UCSD-AML1 (cell line): Measurements from ENCODE around the gene BCAN.
A peak's percentile ranks its signal among the peaks of the same experiment; 100 is the strongest.
"Not testable (repeated sequence)": the region's sequence is repeated elsewhere in the genome, so short reads cannot be mapped to it uniquely, and the experiment has no call there.

Experiments
- DNase-seq: peaks from one replicate; lab custom pipeline; 2025; ENCODE audit not compliant: unreplicated experiment; lab: John Stamatoyannopoulos, UW

The BCAN gene, protein sequence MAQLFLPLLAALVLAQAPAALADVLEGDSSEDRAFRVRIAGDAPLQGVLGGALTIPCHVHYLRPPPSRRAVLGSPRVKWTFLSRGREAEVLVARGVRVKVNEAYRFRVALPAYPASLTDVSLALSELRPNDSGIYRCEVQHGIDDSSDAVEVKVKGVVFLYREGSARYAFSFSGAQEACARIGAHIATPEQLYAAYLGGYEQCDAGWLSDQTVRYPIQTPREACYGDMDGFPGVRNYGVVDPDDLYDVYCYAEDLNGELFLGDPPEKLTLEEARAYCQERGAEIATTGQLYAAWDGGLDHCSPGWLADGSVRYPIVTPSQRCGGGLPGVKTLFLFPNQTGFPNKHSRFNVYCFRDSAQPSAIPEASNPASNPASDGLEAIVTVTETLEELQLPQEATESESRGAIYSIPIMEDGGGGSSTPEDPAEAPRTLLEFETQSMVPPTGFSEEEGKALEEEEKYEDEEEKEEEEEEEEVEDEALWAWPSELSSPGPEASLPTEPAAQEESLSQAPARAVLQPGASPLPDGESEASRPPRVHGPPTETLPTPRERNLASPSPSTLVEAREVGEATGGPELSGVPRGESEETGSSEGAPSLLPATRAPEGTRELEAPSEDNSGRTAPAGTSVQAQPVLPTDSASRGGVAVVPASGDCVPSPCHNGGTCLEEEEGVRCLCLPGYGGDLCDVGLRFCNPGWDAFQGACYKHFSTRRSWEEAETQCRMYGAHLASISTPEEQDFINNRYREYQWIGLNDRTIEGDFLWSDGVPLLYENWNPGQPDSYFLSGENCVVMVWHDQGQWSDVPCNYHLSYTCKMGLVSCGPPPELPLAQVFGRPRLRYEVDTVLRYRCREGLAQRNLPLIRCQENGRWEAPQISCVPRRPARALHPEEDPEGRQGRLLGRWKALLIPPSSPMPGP

DNA sequence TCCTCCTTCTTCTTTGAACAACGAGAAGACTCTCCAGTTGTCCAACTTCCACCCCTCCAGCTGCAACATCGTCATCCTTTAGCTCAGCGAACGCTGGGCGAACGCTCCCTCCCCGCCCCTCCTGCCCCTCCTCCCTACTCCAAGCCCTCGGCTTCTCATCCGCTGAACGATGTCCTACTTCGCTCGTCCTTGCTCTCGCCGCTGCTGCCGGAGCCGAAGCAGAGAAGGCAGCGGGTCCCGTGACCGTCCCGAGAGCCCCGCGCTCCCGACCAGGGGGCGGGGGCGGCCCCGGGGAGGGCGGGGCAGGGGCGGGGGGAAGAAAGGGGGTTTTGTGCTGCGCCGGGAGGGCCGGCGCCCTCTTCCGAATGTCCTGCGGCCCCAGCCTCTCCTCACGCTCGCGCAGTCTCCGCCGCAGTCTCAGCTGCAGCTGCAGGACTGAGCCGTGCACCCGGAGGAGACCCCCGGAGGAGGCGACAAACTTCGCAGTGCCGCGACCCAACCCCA lies at the start of gene BCAN:
Gene BCAN, plus strand, starts transcription at position 357 of the 504 bp plus-strand sequence. CDS start 3,938 bp downstream, outside the sequence.
- no peak for DNase-seq

DNA sequence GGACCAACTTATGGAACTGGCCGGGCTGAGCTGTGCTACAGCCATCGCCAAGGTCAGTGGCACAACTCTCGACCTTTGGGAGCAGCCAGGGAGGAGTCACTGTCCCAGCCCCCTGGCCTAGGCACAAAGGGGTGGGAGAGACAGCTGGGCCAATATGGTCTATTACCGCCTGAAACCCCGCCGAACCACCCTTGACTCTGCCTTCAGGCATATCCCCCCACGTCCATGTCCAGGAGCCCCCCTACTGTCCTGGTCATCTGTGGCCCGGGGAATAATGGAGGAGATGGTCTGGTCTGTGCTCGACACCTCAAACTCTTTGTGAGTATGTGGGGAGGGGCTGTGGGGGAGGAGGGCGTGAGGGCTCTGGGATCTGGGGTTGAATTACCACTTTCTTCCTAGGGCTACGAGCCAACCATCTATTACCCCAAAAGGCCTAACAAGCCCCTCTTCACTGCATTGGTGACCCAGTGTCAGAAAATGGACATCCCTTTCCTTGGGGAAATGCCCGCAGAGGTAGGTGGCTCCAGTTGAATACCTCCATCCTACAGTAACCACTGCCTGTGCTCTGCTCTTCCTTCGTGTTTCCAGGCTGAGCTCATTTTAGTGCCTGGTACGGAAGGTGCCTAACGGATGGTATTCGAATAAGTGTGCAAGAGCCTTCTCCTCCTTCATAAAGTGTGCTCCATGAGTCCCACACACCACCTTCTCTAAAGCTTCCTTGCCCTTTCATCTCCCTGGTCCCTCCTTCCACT lies 49.6 kb upstream of the BCAN start:
- no peak for DNase-seq

DNA sequence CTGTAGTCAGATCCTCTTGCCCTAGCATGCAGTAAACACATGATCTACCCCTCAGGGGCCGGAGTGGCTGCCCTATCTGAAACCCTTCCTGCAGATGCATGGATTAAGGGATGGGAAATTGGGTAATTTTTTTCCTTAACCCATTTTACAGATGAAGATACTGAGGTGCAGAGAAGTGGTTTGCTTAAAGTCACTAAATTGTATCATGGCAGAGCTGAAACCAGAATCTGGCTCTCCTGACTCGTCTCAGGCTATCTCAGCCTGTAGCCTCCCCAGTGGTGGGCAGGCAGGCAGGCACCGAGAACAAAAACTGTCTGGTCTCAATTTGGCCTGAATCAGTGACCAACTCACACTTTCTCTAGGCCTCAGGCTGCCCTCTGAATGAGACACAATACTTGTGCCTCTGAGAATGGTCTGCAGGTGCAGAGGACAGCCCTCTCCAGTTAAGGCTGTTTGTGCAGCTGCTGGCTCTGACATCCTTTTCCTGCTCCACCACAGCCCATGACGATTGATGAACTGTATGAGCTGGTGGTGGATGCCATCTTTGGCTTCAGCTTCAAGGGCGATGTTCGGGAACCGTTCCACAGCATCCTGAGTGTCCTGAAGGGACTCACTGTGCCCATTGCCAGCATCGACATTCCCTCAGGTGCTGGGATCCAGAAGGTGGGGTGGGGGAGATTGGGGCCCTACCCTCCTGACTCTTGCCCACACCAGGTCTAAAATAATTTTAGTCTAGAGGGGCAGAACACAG lies 48.8 kb upstream of the BCAN start:
- no peak for DNase-seq

DNA sequence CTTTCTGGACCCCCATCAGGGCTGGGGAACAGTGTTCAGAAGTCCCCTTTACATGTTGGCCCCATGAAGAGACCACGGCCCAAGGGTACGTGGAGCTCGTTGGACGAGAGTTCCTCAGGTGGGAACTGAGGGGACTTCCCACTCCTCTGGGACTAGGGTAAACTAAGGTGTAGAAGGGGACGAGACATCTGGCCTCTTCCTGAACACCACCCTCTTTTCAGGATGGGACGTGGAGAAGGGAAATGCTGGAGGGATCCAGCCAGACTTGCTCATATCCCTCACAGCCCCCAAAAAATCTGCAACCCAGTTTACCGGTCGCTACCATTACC lies 48.3 kb upstream of the BCAN start:
- DNase-seq: no peak

DNA sequence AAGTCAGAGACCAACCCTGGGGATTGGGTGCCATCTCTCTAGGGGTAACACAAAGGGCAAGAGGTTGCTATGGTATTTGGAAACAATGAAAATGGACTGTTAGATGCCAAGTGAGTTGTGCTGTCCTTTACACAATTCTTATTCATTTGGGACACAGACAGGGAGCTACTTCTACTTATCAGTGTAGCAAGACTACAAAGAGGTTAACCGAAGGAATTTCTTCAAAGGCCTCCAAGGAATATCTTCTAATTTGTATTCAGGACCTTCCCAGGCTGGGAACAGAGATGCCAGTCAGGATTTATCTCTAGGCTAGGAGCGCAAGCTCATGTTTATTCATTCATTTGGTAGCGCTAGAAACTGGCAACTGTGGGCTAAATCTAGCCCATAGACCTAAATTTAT lies 47.7 kb upstream of the BCAN start:
- no peak for DNase-seq

DNA sequence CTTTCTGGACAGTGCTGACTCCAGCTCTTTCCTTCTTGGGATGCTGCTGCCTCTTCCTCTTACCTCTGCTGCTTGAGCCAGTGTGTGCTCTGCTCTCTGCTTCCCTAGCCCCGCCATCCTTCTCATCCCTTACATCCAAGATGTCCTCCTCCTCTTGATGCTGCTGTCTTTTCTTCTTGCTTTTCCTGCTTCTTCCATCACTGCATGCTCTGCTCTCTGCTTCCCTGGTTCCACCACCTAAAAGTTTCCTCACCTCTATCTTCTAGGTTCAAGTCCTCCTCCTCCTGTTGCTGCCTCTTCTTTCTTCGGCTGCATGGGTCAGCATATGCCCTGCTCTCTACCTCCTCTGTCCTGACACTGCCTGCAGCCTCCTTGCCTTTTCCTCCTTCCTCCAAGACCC lies 46.9 kb upstream of the BCAN start:
- no peak for DNase-seq

DNA sequence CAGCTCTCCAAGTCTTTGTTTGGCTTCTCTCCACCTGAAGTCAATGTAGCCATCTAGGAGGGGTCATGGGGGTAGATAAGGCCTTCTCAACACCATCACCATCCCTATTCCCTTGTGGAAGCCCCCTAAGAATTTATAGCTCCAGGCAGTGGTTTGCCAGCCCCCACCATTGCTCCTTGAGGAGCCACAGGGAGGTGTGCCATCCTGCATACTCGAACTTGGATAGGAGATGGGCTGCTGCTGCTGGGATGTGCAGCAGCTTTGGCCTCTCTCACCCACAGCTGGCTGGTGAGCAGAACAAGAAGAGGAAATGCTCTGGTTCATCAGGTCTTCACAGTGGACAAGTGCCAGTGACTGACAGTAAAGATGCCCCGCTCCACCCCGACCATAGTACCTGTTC lies 45.5 kb upstream of the BCAN start:
- no peak for DNase-seq

DNA sequence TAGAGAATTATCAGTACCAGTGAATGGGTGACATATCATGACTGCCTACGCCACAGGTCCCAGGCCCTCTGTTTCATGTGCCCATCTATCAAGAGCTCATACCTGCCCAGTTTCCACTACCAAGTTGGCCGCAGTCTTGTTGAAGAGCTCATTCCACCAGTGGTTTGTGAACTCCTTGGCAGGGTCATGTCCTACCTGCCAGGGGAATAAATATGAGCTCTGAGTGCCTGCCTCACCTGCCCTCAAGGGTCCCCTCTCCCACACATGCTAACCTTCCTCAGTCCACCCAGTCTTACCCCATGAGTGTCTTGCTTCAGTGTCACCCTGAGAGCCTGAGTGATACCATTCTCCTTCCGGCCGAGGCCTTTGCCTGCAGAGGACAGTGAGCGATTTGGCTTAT lies 43.8 kb upstream of the BCAN start:
- DNase-seq: no peak

DNA sequence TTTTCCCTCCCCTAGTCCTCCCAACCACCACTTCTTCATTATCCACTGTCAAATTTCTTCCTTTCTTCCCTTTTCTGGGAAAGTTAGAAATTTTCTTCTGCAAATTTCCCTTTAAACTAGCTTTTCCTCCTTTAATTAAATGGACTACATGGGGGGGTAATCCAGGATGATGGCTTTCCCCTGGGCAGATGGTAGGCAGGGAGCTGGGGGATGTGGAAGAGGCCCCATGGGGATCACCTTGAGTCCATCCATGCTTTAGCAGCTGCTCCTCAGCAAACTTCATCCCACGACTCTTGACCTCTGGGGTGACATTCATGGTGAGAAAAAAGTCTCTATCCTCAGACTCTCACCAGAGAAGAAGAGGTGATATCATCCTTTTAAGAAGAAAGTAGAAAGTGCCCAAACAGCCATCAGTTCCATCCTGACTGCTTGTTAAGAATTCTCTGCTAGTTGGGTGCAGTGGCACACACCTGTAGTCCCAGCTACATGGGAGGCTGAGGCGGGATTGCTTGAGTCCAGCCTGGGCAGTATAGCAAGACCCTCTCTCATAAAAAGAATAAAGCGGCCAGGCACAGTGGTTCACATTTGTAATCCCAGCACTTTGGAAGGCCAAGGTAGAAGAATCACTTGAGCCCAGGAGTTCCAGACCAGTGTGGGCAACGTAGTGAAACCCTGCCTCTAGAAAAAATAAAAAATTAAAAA lies 43.0 kb upstream of the BCAN start:
- DNase-seq: no peak

DNA sequence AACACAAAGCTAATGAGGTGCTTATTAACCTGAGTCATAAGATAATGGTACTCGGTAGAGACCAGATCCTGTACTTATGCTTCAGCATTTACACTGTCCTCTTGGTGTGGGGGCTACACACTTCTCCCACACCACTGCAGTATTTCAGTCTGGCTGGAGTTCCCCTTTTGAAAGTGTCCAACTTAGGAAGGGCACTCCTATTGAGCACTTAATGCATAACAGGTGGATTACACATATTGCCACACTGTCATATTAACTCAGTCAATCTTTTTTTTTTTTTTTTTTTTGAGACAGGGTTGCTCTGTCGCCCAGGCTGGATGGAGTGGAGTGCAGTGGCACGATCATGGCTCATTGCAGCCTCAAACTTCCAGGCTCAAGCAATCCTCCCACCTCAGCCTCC lies 42.1 kb upstream of the BCAN start:
- DNase-seq: no peak

DNA sequence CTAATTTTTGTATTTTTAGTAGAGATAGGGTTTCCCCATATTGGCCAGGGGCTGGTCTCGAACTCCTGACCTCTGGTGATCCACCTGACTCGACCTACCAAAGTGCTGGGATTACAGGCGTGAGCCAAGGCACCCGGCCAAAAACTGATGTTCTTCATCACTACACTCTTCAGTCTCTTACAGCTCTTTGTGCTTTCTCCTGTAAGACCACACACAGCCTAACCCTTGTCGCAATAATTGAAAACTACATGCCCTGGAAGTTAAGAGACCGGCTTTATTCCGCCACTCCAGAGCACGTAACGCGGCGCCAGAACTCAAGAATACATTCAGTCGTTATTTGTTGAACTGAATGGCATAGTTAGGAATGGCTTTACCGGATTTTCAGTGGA lies 41.2 kb upstream of the BCAN start:
- DNase-seq: no peak

DNA sequence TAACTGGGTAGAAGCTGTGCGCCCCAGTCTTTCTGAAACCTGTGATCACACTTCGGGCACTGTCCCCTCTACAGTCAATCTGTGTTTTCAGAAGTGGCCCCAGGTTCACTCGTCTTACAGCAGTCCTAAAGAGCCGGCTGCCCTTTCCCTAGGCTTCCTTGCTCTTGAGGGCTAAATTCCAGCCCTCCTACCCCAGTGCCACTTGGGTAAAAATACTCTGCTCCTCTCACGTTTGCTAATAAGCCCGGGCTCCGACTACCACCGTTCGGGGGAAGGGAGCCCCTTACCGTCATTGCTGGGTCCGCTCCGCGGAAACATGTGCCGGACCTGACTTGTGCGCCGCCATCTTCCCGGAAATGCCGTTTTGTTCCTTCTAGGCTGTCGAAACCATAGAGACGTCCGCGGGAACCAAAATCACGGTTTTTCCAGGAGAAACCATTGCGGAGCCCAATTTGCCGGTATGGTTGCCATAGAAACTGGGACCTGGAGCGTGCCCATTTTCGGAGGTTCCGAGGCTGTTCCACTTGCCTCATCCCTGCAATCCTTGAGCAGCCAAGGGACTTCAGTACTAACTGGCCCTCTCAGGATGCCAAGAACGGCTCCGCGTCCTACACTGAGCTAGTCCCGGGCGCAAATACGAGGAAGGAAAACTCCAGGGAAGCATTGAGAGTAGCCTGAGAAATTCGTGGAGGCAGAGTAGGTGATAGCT lies 40.6 kb upstream of the BCAN start, which contains the start of gene GPATCH4:
Gene GPATCH4, minus strand, starts transcription at position 358 of the 709 bp plus-strand sequence.
- peak; percentile 77 for DNase-seq

DNA sequence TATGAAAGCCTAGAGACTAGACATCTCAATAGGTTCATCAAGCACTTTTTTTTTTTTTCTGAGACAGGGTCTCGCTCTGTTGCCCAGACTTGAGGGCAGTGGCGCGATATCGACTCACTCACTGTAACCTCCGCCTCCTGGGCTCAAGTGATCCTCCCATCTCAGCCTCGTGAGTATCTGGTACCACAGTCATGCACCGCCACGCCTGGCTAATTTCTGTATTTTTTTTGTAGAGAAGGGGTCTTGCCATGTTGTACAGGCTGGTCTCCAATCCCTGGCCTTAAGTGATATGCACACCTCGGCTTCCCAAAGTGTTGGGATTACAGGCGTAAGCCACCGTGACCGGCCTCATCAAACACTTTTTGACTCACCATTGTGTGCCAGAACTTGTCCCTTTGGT lies 40.0 kb upstream of the BCAN start:
- DNase-seq: no peak

DNA sequence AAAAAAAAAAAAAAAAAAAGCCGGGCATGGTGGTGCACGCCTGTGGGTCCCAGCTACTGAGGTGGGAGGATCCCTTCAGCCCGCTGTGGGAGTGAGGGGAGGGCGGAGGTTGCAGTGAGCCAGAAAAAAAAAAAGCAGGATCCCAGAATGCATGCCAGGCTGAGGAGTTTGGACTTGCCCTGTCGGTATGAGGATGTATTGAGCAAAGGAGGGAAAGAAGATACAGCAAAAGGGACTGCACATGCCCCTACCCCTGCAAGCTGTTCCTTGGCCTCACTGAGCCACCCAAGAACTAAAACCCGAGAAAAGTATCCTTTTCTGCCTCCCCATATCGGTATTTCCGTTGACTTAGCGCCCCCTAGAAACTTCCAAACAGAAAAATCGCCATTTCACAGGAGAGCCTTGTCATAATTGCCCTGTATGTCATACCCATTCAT lies 39.3 kb upstream of the BCAN start:
- DNase-seq: no peak

DNA sequence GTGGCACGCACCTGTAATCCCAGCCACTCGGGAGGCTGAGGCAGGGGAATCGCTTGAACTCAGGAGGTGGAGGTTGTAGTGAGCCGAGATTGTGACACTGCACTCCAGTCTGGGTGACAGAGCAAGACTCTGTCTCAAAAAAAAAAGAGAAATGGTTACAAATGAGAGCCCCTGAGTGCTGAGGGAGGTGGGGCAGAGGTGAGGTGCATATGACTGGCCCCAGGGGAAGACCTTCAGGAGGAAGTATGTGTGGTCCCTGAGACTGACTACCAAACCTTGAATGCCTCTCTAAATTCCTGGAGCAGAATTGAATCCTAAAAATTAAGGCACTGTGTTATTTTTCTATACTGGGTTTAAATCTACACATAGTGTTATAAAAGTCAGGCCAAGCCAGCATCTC lies 34.6 kb upstream of the BCAN start:
- DNase-seq: not testable (repeated sequence)

DNA sequence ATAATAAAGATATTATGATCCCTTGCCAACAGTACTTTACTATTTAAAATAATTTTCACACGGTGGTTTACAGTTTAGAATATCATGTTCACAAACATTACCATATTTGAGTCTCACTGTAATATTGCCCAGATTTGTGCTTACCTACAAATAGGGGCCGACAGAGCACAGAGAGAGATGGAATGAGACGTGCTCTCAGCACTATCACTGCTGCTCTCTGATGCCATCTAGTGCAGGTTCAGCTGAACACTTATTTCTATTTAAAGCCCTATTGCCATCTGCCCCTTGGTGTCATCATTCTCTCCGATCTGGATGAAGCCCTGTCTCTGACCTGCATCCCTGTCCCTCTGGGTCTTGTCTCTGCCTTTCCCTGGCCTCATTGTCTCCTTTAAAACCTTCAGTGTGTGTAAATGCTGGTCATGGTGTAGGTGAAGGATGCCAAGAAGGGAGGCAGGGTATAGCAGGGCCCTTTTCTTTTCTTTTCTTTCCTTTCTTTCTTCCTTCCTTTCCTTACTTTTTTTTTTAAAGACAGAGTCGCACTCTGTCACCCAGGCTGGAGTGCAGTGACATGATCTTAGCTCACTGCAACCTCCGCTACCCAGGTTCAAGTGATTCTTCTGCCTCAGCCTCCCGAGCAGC lies 33.8 kb upstream of the BCAN start:
- DNase-seq: peak; percentile 27

DNA sequence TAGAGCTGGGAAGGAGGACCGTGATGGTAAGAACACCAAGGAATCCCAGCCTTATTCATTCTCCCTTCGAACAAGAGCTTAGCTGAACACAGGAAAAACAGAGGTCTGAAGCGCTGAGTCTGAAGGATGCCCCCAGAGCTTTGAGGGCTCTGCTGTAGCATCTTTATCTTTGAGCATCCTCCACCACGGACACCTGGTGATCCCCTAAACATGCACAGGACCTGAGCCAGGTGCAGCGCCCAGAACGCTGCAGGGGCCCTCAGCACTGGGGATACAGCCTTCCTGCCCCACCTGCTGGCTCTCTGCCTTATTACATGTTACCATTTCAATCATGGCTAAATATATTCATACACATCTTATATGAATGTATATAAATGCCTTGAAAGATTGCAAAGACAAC lies 32.9 kb upstream of the BCAN start:
- DNase-seq: peak; percentile 40

DNA sequence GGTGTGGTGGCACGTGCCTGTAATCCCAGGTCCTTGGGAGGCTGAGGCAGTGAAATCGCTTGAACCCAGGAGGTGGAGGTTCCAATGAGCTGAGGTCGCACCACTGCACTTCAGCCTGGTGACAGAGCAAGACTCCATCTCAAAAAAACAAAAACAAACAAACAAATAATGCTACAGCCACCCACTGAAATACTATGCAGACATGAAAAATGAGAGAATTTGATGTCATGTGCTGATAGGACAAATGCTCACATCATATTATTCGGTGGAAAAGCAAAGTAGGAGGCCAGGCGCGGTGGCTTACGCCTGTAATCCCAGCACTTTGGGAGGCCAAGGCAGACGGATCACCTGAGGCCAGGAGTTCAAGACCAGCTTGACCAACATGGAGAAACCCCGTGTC lies 31.8 kb upstream of the BCAN start:
- not testable (repeated sequence) for DNase-seq

DNA sequence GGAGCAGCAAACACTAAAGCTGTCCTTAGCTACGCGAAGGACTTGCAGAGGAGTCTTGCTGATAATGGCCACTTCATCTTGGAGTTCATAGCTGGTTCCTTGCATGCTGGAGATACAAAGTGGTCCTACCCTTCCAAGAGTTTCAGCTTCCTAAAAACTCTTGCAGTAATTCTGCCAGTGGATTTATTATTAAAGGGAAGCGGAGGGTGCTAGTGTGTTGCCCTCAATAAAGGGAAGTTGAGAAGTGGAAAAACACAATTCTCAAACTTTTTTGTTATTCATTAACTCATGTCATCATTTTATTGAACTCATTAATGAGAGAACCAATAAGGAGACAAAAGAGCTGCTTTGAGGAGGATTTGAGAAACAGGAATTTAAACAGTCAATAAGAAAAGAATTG lies 29.3 kb upstream of the BCAN start:
- DNase-seq: no peak
